Neural crest cell (in vitro differentiated cells): ENCODE data around the gene LRP3. TPM values are rescaled to one million over a fixed set of nuclear protein-coding genes. Genes with fewer than 3 reads are reported as not detected.

Experiments
- DNase-seq: peaks from one replicate; pipeline ENCODE4 v3.0.0; 2021; ENCODE audit warnings: low read depth, mixed read lengths, low spot score
- H3K27ac Mint-ChIP-seq: one replicate; pipeline ENCODE4 v1.8.0; 2021; ENCODE audit warnings: mild to moderate bottlenecking, mixed read lengths; ENCODE audit not compliant: unreplicated experiment
- H3K27me3 Mint-ChIP-seq: 2 replicates; pipeline ENCODE4 v1.8.0; 2021; ENCODE audit warnings: low read depth, mild to moderate bottlenecking, mixed read lengths
- H3K36me3 Mint-ChIP-seq: 2 replicates; pipeline ENCODE4 v1.8.0; 2021; ENCODE audit warnings: low read depth, mild to moderate bottlenecking, mixed read lengths
- H3K4me1 Mint-ChIP-seq: 2 replicates; pipeline ENCODE4 v1.8.0; 2021; ENCODE audit warnings: mixed read lengths
- H3K4me3 Mint-ChIP-seq: one replicate; pipeline ENCODE4 v1.8.0; 2021; ENCODE audit warnings: mild to moderate bottlenecking, mixed read lengths
- H3K9me3 Mint-ChIP-seq: 2 replicates; pipeline ENCODE4 v1.8.0; 2021; ENCODE audit warnings: mixed read lengths
- CTCF ChIP-seq: fragments of 200-600 bp; sonication (generic); conservative IDR thresholded peaks from 2 replicates; pipeline ENCODE4 v1.5.0; 2021; ENCODE audit warnings: antibody characterized with exemption, mild to moderate bottlenecking
- total RNA-seq: library from RNA; stranded (reverse); gene quantifications from 2 replicates; pipeline ENCODE4 v1.2.1, GENCODE V29; 2021

LRP3 gene
- total RNA-seq, 1 donor from 2014 or later = 85.6 TPM

GRCh38 chr19:33193269-33193864 lies 763 bp upstream of the LRP3 start:
- Mint-ChIP-seq H3K4me3 (peak overlapping the region; percentile 85), H3K9me3 (no peaks in the 10 kb centered on the region), H3K27me3 (peaks cover 2% of the 10 kb centered on the region), H3K36me3 (no peaks in the 10 kb centered on the region), H3K27ac (peak overlapping the region; percentile 57), H3K4me1 (peaks cover 8% of the 10 kb centered on the region)
- no peak for TF ChIP-seq CTCF
- no peak for DNase-seq

GRCh38 chr19:33194532-33194885 lies 379 bp downstream of the LRP3 start:
- H3K36me3 Mint-ChIP-seq = no peaks in the 10 kb centered on the region
- H3K9me3 Mint-ChIP-seq = no peaks in the 10 kb centered on the region
- peaks cover 8% of the 10 kb centered on the region for H3K4me1 Mint-ChIP-seq
- peaks cover 2% of the 10 kb centered on the region for H3K27me3 Mint-ChIP-seq
- no peak for TF ChIP-seq CTCF
- H3K4me3 Mint-ChIP-seq = no peak overlapping the region
- no peak for DNase-seq
- H3K27ac Mint-ChIP-seq = no peak overlapping the region

- Mint-ChIP-seq H3K27ac (peak overlapping the region; percentile 75), H3K9me3 (no peaks in the 10 kb centered on the region), H3K27me3 (peaks cover 2% of the 10 kb centered on the region), H3K4me3 (peak overlapping the region; percentile 96), H3K36me3 (no peaks in the 10 kb centered on the region), H3K4me1 (peaks cover 8% of the 10 kb centered on the region)
- no peak for DNase-seq
- no peak for TF ChIP-seq CTCF
These were observed 935 bp downstream of the LRP3 start for GRCh38 chr19:33194886-33195644.

GRCh38 chr19:33195645-33196347 lies 1.7 kb downstream of the LRP3 start:
- Mint-ChIP-seq H3K36me3 (no peaks in the 10 kb centered on the region), H3K27me3 (peaks cover 2% of the 10 kb centered on the region), H3K27ac (no peak overlapping the region), H3K4me3 (peak overlapping the region; percentile 96), H3K9me3 (no peaks in the 10 kb centered on the region), H3K4me1 (peaks cover 8% of the 10 kb centered on the region)
- no peak for DNase-seq
- no peak for TF ChIP-seq CTCF

- no peaks in the 10 kb centered on the region for H3K36me3 Mint-ChIP-seq
- no peak for DNase-seq
- TF ChIP-seq CTCF = no peak
- H3K27me3 Mint-ChIP-seq = peaks cover 2% of the 10 kb centered on the region
- H3K4me1 Mint-ChIP-seq = peaks cover 8% of the 10 kb centered on the region
- no peaks in the 10 kb centered on the region for H3K9me3 Mint-ChIP-seq
- H3K4me3 Mint-ChIP-seq = peak overlapping the region; percentile 75
- no peak overlapping the region for H3K27ac Mint-ChIP-seq
These were observed 2.5 kb downstream of the LRP3 start for GRCh38 chr19:33196446-33197193.
